ENCODE measurements around the gene SLC48A1.

GRCh38 chr12:47739297-47739696 is 33.7 kb upstream of the SLC48A1 start:
- TF ChIP-seq PATZ1 (CRISPR knock-in tag; IDR thresholded peaks at IDR 0.05; ENCODE audit: borderline replicate concordance) (no peak), ZFP30 (CRISPR knock-in tag; IDR thresholded peaks at IDR 0.05) (no peak), BACH2 (CRISPR knock-in tag; IDR thresholded peaks at IDR 0.05; ENCODE audit: borderline replicate concordance) (no peak), ZFP3 (CRISPR knock-in tag; IDR thresholded peaks at IDR 0.05) (no peak), ISL1 (CRISPR knock-in tag; IDR thresholded peaks at IDR 0.05) (no peak), CREB5 (CRISPR knock-in tag; IDR thresholded peaks at IDR 0.05; ENCODE audit: low read depth) (no peak), ESRRG (CRISPR knock-in tag; IDR thresholded peaks at IDR 0.05) (no peak), ARNTL (CRISPR knock-in tag; IDR thresholded peaks at IDR 0.05; ENCODE audit: borderline replicate concordance, low read depth) (no peak), CSRNP3 (CRISPR knock-in tag; IDR thresholded peaks at IDR 0.05) (no peak)

All from SK-N-SH treated with all-trans-retinoic acid at 6 μM for 48 hours (cell line).